ENCODE measurements around the gene GRAP2.
A peak's percentile ranks its signal among the peaks of the same experiment; 100 is the strongest.

The GRAP2 gene

GRCh38 chr22:39926753-39927152, 25.9 kb downstream of the GRAP2 start:
- Histone ChIP-seq H3K9ac (ENCODE audit: low read depth, low read length, poor library complexity, severe bottlenecking) (peak overlapping the region; percentile 35), H3K79me2 (ENCODE audit: insufficient read depth, low read length) (peaks cover 100% of the 10 kb centered on the region), H3K9me3 (ENCODE audit: insufficient read depth, low read depth, low read length) (no peaks in the 10 kb centered on the region), H3K4me1 (ENCODE audit: insufficient read depth, low read length, poor library complexity, severe bottlenecking) (peaks cover 87% of the 10 kb centered on the region), H3K27me3 (ENCODE audit: insufficient read depth, low read length, poor library complexity, severe bottlenecking) (no peaks in the 10 kb centered on the region), H3F3A (ENCODE audit: low read depth) (no peaks in the 10 kb centered on the region), H2AFZ (ENCODE audit: low read length) (no peak overlapping the region), H3K36me3 (ENCODE audit: insufficient read depth, low read length) (peaks cover 47% of the 10 kb centered on the region; the same call in 1 of the 2 replicates), H3K4me3 (ENCODE audit: low read length, poor library complexity, severe bottlenecking) (peak overlapping the region; percentile 41), H4K20me1 (ENCODE audit: insufficient read depth, low read length, poor library complexity, severe bottlenecking) (peaks cover 94% of the 10 kb centered on the region), H3K4me2 (ENCODE audit: low read depth, low read length, poor library complexity, severe bottlenecking) (peak overlapping the region; percentile 63), H3K9me2 (replicated peaks; ENCODE audit: low read depth, low read length) (no peaks in the 10 kb centered on the region)
- TF ChIP-seq CTCF (conservative IDR thresholded peaks at IDR 0.05; ENCODE audit: low read length) (no peak), EZH2phosphoT487 (IDR thresholded peaks at IDR 0.05; ENCODE audit: borderline replicate concordance) (no peak)

- Histone ChIP-seq H3F3A (ENCODE audit: low read depth) (no peaks in the 10 kb centered on the region), H3K27me3 (ENCODE audit: insufficient read depth, low read length, poor library complexity, severe bottlenecking) (no peaks in the 10 kb centered on the region), H3K9me2 (replicated peaks; ENCODE audit: low read depth, low read length) (no peaks in the 10 kb centered on the region), H4K20me1 (ENCODE audit: insufficient read depth, low read length, poor library complexity, severe bottlenecking) (peaks cover 92% of the 10 kb centered on the region), H2AFZ (ENCODE audit: low read length) (no peak overlapping the region), H3K79me2 (ENCODE audit: insufficient read depth, low read length) (peaks cover 100% of the 10 kb centered on the region), H3K4me3 (ENCODE audit: low read length, poor library complexity, severe bottlenecking) (no peak overlapping the region), H3K4me2 (ENCODE audit: low read depth, low read length, poor library complexity, severe bottlenecking) (peak overlapping the region; percentile 63), H3K4me1 (ENCODE audit: insufficient read depth, low read length, poor library complexity, severe bottlenecking) (peaks cover 86% of the 10 kb centered on the region), H3K9me3 (ENCODE audit: insufficient read depth, low read depth, low read length) (no peaks in the 10 kb centered on the region), H3K36me3 (ENCODE audit: insufficient read depth, low read length) (peaks cover 40% of the 10 kb centered on the region; the same call in 1 of the 2 replicates), H3K9ac (ENCODE audit: low read depth, low read length, poor library complexity, severe bottlenecking) (peak overlapping the region; percentile 35)
- TF ChIP-seq CTCF (conservative IDR thresholded peaks at IDR 0.05; ENCODE audit: low read length) (peak; percentile 65), EZH2phosphoT487 (IDR thresholded peaks at IDR 0.05; ENCODE audit: borderline replicate concordance) (no peak)
Measured at GRCh38 chr22:39927544-39927943, 26.7 kb downstream of the GRAP2 start.

GRCh38 chr22:39928536-39929520, 27.9 kb downstream of the GRAP2 start:
- Histone ChIP-seq H3K9ac (ENCODE audit: low read depth, low read length, poor library complexity, severe bottlenecking) (no peak overlapping the region), H3F3A (ENCODE audit: low read depth) (no peaks in the 10 kb centered on the region), H3K4me2 (ENCODE audit: low read depth, low read length, poor library complexity, severe bottlenecking) (peak overlapping the region; percentile 33), H3K4me1 (ENCODE audit: insufficient read depth, low read length, poor library complexity, severe bottlenecking) (peaks cover 95% of the 10 kb centered on the region), H3K9me2 (replicated peaks; ENCODE audit: low read depth, low read length) (no peaks in the 10 kb centered on the region), H3K4me3 (ENCODE audit: low read length, poor library complexity, severe bottlenecking) (peak overlapping the region; percentile 4), H4K20me1 (ENCODE audit: insufficient read depth, low read length, poor library complexity, severe bottlenecking) (peaks cover 83% of the 10 kb centered on the region), H3K36me3 (ENCODE audit: insufficient read depth, low read length) (peaks cover 39% of the 10 kb centered on the region; the same call in 1 of the 2 replicates), H3K9me3 (ENCODE audit: insufficient read depth, low read depth, low read length) (no peaks in the 10 kb centered on the region), H2AFZ (ENCODE audit: low read length) (no peak overlapping the region), H3K27me3 (ENCODE audit: insufficient read depth, low read length, poor library complexity, severe bottlenecking) (no peaks in the 10 kb centered on the region), H3K79me2 (ENCODE audit: insufficient read depth, low read length) (peaks cover 100% of the 10 kb centered on the region)
- no peak for TF ChIP-seq EZH2phosphoT487 (IDR thresholded peaks at IDR 0.05; ENCODE audit: borderline replicate concordance)
- TF ChIP-seq CTCF (conservative IDR thresholded peaks at IDR 0.05; ENCODE audit: low read length): no peak

All from Loucy (cell line).